Measurements from ENCODE around the gene P3H2.

P3H2 gene

DNA sequence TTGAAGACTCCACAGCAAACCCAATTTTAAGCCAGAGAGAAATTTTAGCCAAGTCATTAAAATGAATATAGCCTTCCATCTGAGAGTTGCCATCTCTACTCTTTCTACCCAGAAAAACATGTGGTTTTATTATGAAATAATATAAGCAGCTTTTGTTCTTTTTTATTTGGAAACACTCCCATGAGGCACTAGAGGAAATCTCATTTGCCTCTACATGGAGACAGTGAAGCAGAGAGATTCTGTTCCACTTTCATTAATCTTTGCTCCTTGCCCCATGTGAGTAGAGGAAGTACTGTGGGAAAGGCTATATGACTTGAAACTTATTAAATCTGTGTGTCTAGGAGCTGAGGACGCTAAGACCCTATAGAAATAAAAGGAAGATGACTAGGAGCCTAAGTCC is 111.1 kb downstream of the P3H2 start:
- H3K36me3 ChIP-seq: no peaks in the 10 kb centered on the region
- no peaks in the 10 kb centered on the region for H3K4me1 ChIP-seq (ENCODE audit: control insufficient read depth in 1 of 2, insufficient read depth in 1 of 2, low read depth in 1 of 2, low read length in 1 of 2)
- H3K27ac ChIP-seq: no peak overlapping the region
- H3K9me3 ChIP-seq: no peaks in the 10 kb centered on the region
- TF ChIP-seq, protein P1, sequence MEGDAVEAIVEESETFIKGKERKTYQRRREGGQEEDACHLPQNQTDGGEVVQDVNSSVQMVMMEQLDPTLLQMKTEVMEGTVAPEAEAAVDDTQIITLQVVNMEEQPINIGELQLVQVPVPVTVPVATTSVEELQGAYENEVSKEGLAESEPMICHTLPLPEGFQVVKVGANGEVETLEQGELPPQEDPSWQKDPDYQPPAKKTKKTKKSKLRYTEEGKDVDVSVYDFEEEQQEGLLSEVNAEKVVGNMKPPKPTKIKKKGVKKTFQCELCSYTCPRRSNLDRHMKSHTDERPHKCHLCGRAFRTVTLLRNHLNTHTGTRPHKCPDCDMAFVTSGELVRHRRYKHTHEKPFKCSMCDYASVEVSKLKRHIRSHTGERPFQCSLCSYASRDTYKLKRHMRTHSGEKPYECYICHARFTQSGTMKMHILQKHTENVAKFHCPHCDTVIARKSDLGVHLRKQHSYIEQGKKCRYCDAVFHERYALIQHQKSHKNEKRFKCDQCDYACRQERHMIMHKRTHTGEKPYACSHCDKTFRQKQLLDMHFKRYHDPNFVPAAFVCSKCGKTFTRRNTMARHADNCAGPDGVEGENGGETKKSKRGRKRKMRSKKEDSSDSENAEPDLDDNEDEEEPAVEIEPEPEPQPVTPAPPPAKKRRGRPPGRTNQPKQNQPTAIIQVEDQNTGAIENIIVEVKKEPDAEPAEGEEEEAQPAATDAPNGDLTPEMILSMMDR (IDR thresholded peaks at IDR 0.05): no peak
- H3K4me3 ChIP-seq (ENCODE audit: low read depth in 1 of 2, low read length in 1 of 2): no peak overlapping the region
- H3K27me3 ChIP-seq: no peaks in the 10 kb centered on the region

- Histone ChIP-seq H3K9me3 (no peaks in the 10 kb centered on the region), H3K4me3 (ENCODE audit: low read depth in 1 of 2, low read length in 1 of 2) (no peak overlapping the region), H3K27ac (no peak overlapping the region), H3K4me1 (ENCODE audit: control insufficient read depth in 1 of 2, insufficient read depth in 1 of 2, low read depth in 1 of 2, low read length in 1 of 2) (no peaks in the 10 kb centered on the region), H3K36me3 (no peaks in the 10 kb centered on the region), H3K27me3 (no peaks in the 10 kb centered on the region)
- TF ChIP-seq, protein P1 (IDR thresholded peaks at IDR 0.05): no peak
These were observed 112.3 kb downstream of the P3H2 start for GRCh38 chr3:190008432-190008831.

DNA sequence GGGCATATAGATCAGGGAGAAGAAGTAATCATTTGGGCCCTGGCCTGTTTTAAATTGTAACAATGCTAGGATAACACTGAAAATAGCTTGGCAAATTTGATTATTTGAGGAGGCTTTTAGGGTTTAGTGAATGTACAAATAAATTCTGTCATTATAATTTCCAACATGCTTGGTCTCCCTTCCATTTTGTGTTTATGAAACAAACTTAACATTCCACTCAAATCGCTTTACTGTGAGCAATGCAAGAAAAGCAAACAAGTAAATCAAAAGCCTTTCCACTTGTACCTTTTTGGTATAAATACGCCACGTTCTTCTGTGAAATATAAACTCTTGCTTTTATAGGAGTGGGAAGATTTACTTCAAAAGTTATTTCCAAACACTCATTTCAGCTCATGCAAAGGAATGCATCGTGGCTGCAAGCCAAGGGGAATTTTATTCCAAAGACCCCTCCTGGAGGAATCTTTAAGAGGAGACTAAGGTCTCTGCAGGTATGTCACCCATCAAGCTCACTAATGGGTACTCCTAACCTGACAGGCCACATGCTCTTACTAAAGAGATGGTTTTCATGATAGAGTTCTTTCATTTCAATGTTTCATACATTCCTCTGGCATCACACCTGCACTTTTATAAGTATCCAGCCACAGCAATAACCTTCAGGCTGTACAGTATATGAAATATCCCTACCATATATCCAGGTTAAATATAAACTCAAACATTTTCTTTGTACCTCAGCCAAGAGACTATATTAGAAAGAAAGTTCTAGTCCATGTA is 115.2 kb downstream of the P3H2 start:
- Histone ChIP-seq H3K27me3 (no peaks in the 10 kb centered on the region), H3K36me3 (no peaks in the 10 kb centered on the region), H3K9me3 (no peaks in the 10 kb centered on the region), H3K4me3 (ENCODE audit: low read depth in 1 of 2, low read length in 1 of 2) (no peak overlapping the region), H3K27ac (no peak overlapping the region), H3K4me1 (ENCODE audit: control insufficient read depth in 1 of 2, insufficient read depth in 1 of 2, low read depth in 1 of 2, low read length in 1 of 2) (no peaks in the 10 kb centered on the region)
- TF ChIP-seq, protein P1 (IDR thresholded peaks at IDR 0.05): no peak

DNA sequence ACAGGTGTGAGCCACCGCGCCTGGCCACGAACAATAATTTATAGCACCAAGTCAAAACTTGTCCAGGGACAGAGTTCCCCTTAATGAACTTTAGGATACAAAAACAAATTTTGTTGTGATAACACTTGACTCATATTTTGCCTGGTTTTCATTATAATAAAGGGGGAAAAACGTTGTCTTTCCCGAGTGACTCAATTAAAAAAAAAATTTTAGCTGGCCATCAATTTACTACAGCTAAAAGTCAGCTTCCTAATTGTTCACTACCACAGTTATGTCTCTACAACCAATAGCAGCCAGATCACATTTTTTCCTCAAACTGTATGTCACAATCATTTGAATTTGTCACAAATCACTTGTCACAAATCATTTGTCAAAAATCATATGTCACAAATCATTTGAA is 116.0 kb downstream of the P3H2 start:
- TF ChIP-seq, protein P1 (IDR thresholded peaks at IDR 0.05): no peak
- Histone ChIP-seq H3K27ac (no peak overlapping the region), H3K9me3 (no peaks in the 10 kb centered on the region), H3K27me3 (no peaks in the 10 kb centered on the region), H3K4me3 (ENCODE audit: low read depth in 1 of 2, low read length in 1 of 2) (no peak overlapping the region), H3K4me1 (ENCODE audit: control insufficient read depth in 1 of 2, insufficient read depth in 1 of 2, low read depth in 1 of 2, low read length in 1 of 2) (no peaks in the 10 kb centered on the region), H3K36me3 (no peaks in the 10 kb centered on the region)

DNA sequence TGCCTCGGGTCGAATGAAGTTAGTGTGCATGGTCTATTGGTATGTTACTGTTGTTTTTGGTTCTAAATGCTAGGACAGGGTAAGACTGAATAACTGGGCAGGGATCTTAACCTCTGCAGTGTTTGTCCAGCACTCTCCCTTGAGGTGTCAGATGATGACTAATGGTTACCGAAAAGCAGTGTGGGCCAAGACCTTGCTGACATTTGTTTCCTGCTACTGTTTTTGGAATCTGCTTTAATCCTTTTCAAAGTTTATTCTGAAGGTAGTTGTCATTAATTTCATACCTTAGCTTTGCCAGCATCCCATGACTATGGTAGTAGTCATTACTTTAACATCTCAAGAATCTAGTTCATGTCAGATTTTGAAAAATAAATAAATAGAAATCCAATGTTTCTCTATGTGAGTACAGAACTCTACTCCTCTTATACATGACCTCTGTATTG is 117.0 kb downstream of the P3H2 start:
- TF ChIP-seq, protein P1 (IDR thresholded peaks at IDR 0.05): no peak
- H3K27ac ChIP-seq: no peak overlapping the region

More for the DNA sequence above, 117.0 kb downstream of the P3H2 start:
- H3K4me3 ChIP-seq (ENCODE audit: low read depth in 1 of 2, low read length in 1 of 2): no peak overlapping the region
- no peaks in the 10 kb centered on the region for H3K36me3 ChIP-seq
- H3K9me3 ChIP-seq: no peaks in the 10 kb centered on the region
- no peaks in the 10 kb centered on the region for H3K27me3 ChIP-seq
- H3K4me1 ChIP-seq (ENCODE audit: control insufficient read depth in 1 of 2, insufficient read depth in 1 of 2, low read depth in 1 of 2, low read length in 1 of 2): no peaks in the 10 kb centered on the region

All from neutrophil (primary cell).